Measurements from ENCODE around the gene GSAP. TPM values are rescaled to one million over a fixed set of nuclear protein-coding genes. Genes with fewer than 3 reads are reported as not detected.

GSAP gene
- total RNA-seq, 1 experiment from 2014 or later, result 0.85 TPM

DNA sequence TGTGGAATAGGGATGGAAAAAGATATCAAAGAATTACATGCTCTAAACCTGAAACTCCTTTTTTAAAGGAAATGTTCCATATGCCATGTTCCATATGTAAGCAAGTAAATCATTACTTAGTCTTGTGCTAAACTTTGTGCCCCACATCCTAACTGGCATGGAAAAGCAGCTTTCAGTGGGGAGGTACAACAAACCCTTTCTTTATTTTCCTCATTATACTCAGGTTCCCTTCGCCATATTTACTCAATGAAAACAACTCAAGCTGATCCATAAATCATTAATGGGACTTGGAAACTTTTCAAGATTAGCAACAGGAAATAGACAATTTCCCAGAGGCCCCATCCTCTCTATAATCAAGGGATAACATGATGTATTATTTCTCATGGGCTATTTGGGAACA, 56.0 kb downstream of the GSAP start:
- no peaks in the 10 kb centered on the region for H3K9me3 ChIP-seq (ENCODE audit: control insufficient read depth, insufficient read depth, low read depth, low read length)
- no peak overlapping the region for H3K4me3 ChIP-seq (ENCODE audit: low read depth in 2 of 2, low read length in 2 of 2)
- ChIA-PET POLR2A (no interaction called here), CTCF (no interaction called here)
- DNase-seq (ENCODE audit: low read depth, low spot score) (no peak), ATAC-seq (no peak)
- in situ Hi-C loops (cut with HindIII; ENCODE audit: low pct_unique_long_range_greater_than_20kb, low sequenced_read_pairs) (no loop called here), intact Hi-C loops (cut with micrococcal nuclease; ENCODE audit: unreplicated experiment) (no loop called here)
- H3K27ac ChIP-seq (ENCODE audit: low read length), result no peak overlapping the region
- TF ChIP-seq SIN3A (IDR thresholded peaks at IDR 0.05; ENCODE audit: borderline replicate concordance, insufficient read depth, low read depth, low read length), result no peak
- TF ChIP-seq TCF7L2 (IDR thresholded peaks at IDR 0.05; ENCODE audit: low read depth, low read length), result no peak
- TF ChIP-seq, protein P1, sequence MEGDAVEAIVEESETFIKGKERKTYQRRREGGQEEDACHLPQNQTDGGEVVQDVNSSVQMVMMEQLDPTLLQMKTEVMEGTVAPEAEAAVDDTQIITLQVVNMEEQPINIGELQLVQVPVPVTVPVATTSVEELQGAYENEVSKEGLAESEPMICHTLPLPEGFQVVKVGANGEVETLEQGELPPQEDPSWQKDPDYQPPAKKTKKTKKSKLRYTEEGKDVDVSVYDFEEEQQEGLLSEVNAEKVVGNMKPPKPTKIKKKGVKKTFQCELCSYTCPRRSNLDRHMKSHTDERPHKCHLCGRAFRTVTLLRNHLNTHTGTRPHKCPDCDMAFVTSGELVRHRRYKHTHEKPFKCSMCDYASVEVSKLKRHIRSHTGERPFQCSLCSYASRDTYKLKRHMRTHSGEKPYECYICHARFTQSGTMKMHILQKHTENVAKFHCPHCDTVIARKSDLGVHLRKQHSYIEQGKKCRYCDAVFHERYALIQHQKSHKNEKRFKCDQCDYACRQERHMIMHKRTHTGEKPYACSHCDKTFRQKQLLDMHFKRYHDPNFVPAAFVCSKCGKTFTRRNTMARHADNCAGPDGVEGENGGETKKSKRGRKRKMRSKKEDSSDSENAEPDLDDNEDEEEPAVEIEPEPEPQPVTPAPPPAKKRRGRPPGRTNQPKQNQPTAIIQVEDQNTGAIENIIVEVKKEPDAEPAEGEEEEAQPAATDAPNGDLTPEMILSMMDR (IDR thresholded peaks at IDR 0.05), result no peak
- TF ChIP-seq POLR2AphosphoS5 (IDR thresholded peaks at IDR 0.05; ENCODE audit: low read depth, low read length), result no peak
- TF ChIP-seq, protein P2, sequence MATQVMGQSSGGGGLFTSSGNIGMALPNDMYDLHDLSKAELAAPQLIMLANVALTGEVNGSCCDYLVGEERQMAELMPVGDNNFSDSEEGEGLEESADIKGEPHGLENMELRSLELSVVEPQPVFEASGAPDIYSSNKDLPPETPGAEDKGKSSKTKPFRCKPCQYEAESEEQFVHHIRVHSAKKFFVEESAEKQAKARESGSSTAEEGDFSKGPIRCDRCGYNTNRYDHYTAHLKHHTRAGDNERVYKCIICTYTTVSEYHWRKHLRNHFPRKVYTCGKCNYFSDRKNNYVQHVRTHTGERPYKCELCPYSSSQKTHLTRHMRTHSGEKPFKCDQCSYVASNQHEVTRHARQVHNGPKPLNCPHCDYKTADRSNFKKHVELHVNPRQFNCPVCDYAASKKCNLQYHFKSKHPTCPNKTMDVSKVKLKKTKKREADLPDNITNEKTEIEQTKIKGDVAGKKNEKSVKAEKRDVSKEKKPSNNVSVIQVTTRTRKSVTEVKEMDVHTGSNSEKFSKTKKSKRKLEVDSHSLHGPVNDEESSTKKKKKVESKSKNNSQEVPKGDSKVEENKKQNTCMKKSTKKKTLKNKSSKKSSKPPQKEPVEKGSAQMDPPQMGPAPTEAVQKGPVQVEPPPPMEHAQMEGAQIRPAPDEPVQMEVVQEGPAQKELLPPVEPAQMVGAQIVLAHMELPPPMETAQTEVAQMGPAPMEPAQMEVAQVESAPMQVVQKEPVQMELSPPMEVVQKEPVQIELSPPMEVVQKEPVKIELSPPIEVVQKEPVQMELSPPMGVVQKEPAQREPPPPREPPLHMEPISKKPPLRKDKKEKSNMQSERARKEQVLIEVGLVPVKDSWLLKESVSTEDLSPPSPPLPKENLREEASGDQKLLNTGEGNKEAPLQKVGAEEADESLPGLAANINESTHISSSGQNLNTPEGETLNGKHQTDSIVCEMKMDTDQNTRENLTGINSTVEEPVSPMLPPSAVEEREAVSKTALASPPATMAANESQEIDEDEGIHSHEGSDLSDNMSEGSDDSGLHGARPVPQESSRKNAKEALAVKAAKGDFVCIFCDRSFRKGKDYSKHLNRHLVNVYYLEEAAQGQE (IDR thresholded peaks at IDR 0.05; ENCODE audit: insufficient read depth in 1 of 2, low read depth in 2 of 2, low read length in 1 of 2), result no peak
- no TSS peak for BruUV-seq (replicated peaks)
- H3K36me3 ChIP-seq (ENCODE audit: control insufficient read depth, insufficient read depth, low read length), result no peaks in the 10 kb centered on the region
- H3K27me3 ChIP-seq (ENCODE audit: control insufficient read depth, insufficient read depth, low read length), result peaks cover 22% of the 10 kb centered on the region
- H3K4me1 ChIP-seq (ENCODE audit: control insufficient read depth, insufficient read depth, low read length), result no peaks in the 10 kb centered on the region

DNA sequence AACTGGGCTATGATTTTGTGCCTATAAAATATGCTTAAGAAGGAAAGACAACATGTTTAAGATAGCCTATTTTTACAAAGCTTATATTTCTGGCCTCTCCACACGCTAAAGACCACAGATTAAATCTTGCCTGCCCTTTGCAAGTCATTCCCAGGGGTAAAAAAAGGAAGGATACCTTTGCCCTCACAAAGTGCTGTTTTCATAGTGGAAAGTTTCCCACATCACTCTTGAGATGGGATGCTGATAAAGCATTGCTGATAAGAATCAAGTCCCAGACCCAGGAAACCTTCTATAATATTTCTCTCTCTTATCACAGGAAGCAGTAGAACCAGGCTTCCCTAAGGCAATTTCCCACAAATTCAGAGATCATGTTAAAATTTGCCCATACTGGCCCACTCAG, 56.5 kb downstream of the GSAP start:
- no peak overlapping the region for H3K27ac ChIP-seq (ENCODE audit: low read length)
- POLR2A ChIA-PET, result no interaction called here
- CTCF ChIA-PET, result no interaction called here

More for the DNA sequence above, 56.5 kb downstream of the GSAP start:
- Histone ChIP-seq H3K27me3 (ENCODE audit: control insufficient read depth, insufficient read depth, low read length) (peaks cover 22% of the 10 kb centered on the region), H3K4me3 (ENCODE audit: low read depth in 2 of 2, low read length in 2 of 2) (no peak overlapping the region), H3K9me3 (ENCODE audit: control insufficient read depth, insufficient read depth, low read depth, low read length) (no peaks in the 10 kb centered on the region), H3K4me1 (ENCODE audit: control insufficient read depth, insufficient read depth, low read length) (no peaks in the 10 kb centered on the region), H3K36me3 (ENCODE audit: control insufficient read depth, insufficient read depth, low read length) (no peaks in the 10 kb centered on the region)
- BruUV-seq (replicated peaks), result no TSS peak
- in situ Hi-C loops (cut with HindIII; ENCODE audit: low pct_unique_long_range_greater_than_20kb, low sequenced_read_pairs) (no loop called here), intact Hi-C loops (cut with micrococcal nuclease; ENCODE audit: unreplicated experiment) (no loop called here)
- ATAC-seq (no peak), DNase-seq (ENCODE audit: low read depth, low spot score) (no peak)
- TF ChIP-seq, protein P1 (IDR thresholded peaks at IDR 0.05), result no peak
- TF ChIP-seq SIN3A (IDR thresholded peaks at IDR 0.05; ENCODE audit: borderline replicate concordance, insufficient read depth, low read depth, low read length) (no peak), POLR2AphosphoS5 (IDR thresholded peaks at IDR 0.05; ENCODE audit: low read depth, low read length) (no peak), TCF7L2 (IDR thresholded peaks at IDR 0.05; ENCODE audit: low read depth, low read length) (no peak)
- TF ChIP-seq, protein P2 (IDR thresholded peaks at IDR 0.05; ENCODE audit: insufficient read depth in 1 of 2, low read depth in 2 of 2, low read length in 1 of 2), result no peak

All from Panc1 (cell line).